ENCODE data around the gene COPZ2.

The COPZ2 gene

DNA sequence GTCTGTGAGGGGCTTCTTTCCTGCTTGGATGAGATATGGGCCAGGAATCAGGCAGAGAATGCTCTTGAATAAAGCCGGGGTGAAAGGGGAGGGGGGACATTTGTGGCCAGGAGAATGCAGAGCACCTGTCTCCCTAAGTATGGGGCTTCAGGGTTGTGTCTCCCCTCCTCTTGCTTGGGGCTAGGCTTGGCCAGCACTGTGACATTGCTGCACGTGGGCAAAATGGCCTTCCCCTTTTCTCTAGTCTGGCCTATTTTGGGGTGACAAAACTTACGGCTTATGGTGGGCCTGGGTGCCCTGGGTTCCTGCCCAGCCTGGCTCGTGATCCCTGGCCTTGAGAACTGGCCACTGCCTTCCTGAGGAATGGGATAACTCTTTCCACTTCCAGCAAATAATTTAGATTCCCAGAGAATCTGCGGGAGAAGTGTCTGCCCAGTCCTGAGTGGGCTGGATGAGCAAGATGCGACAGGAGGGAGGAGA is 16.2 kb upstream of the COPZ2 start:
- TF ChIP-seq, protein P1, sequence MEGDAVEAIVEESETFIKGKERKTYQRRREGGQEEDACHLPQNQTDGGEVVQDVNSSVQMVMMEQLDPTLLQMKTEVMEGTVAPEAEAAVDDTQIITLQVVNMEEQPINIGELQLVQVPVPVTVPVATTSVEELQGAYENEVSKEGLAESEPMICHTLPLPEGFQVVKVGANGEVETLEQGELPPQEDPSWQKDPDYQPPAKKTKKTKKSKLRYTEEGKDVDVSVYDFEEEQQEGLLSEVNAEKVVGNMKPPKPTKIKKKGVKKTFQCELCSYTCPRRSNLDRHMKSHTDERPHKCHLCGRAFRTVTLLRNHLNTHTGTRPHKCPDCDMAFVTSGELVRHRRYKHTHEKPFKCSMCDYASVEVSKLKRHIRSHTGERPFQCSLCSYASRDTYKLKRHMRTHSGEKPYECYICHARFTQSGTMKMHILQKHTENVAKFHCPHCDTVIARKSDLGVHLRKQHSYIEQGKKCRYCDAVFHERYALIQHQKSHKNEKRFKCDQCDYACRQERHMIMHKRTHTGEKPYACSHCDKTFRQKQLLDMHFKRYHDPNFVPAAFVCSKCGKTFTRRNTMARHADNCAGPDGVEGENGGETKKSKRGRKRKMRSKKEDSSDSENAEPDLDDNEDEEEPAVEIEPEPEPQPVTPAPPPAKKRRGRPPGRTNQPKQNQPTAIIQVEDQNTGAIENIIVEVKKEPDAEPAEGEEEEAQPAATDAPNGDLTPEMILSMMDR (IDR thresholded peaks at IDR 0.05; ENCODE audit: insufficient read depth, low read length, poor library complexity, severe bottlenecking): no peak
- TF ChIP-seq EZH2phosphoT487 (conservative IDR thresholded peaks at IDR 0.05; ENCODE audit: low read length): no peak
- H3K4me3 ChIP-seq (ENCODE audit: insufficient read depth, low read length, poor library complexity, severe bottlenecking): no peak overlapping the region
- H3F3A ChIP-seq (ENCODE audit: insufficient read depth): peaks cover 3% of the 10 kb centered on the region; the same call in 1 of the 2 replicates
- H2AFZ ChIP-seq (ENCODE audit: low read depth, low read length, severe bottlenecking): no peak overlapping the region
- peak overlapping the region; percentile 40 for H3K4me2 ChIP-seq (ENCODE audit: low read depth, low read length, poor library complexity, severe bottlenecking)
- H3K27me3 ChIP-seq (ENCODE audit: low read length): no peaks in the 10 kb centered on the region
- H3K9me3 ChIP-seq (ENCODE audit: insufficient read depth, low read length): no peaks in the 10 kb centered on the region
- 0 out of 2 replicates have a peak overlapping the region, but pooled peaks have one; percentile 6 for H3K9ac ChIP-seq (ENCODE audit: low read length)
- no peaks in the 10 kb centered on the region for H3K9me2 ChIP-seq (replicated peaks; ENCODE audit: insufficient read depth, low read length)
- peaks cover 68% of the 10 kb centered on the region for H3K79me2 ChIP-seq (ENCODE audit: insufficient read depth, low read length)
- H4K20me1 ChIP-seq (ENCODE audit: low read depth, low read length): no peaks in the 10 kb centered on the region
- H3K27ac ChIP-seq (ENCODE audit: low read depth, low read length): no peak overlapping the region; the same call in 1 of the 2 replicates
- H3K36me3 ChIP-seq (ENCODE audit: low read length): peaks cover 5% of the 10 kb centered on the region; the same call in 1 of the 2 replicates

DNA sequence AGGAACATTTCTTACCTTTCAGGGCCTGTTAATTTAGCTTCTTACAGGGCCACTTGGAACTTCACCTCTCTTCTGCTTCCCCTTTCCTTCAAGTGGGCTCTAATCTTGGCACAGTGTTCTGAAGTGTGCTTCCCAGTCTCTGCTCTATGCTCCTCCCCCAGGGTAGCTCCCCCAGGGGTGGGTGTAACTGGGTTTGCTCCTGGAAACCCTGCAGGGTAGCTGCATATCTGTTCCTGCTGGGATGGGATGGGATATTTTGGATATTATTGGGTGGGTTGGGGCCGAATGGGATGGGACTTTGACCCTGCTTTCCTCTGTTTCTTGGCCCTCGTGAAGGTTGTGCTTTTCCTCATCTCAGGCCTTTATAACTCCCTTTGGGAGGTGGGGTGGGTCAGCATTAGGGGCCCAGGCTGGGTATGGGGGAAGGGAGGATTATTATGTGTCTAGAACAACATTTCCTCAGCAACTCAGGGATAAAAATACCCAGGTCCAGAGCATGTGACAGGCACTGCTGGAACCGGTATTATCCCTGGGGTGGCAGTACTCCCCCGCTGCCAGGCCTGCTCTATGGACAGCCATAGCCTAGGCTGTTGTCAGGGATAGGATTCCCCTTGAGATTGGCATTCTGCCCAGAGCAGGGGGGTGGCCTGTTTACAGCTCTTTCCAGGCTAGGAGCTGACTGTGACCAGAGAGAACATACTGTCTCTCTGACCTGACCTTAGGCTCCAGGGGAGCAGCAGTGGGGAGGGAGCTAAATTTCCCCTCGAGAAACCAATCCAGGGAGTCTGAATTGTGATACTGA is 15.6 kb upstream of the COPZ2 start:
- Histone ChIP-seq H4K20me1 (ENCODE audit: low read depth, low read length) (no peaks in the 10 kb centered on the region), H3K36me3 (ENCODE audit: low read length) (peaks cover 5% of the 10 kb centered on the region; the same call in 1 of the 2 replicates)

DNA sequence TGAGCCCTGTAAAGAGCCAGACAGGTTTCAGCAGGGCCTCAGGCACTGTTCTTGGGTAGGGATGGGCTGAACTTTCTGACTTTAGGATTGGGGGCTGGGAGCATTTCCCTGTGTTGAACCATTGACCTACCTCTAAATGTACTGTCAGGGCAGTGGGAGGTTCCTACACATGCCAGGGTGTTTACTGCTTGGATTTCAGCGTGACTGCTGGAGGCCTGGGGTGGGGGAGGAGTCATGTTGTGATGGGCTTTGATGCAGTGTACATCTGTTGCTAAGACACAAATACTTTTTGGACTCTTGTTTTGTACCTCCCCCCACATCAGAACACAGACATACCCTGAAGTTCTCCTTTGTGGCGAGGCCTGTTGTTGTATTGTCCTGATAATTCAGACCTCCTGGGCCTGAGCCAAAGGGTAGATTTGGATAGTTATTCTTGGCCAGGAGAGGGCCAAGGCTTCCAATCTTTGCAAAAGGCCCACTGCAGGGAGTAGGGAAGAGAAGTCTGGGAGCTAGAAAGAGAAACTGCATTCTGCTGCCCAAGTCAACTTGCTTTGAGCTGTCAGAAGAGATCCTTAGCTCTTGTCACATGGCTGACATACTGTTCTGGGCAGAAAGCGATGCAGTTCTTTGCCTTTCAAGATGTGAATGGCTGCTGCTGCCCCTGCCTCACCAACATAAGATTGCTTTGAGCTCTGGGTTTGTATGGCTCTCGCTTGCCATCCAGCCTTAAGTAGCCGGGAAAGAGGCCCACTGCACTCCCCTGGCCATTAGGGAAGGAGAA is 14.3 kb upstream of the COPZ2 start:
- H3K9me3 ChIP-seq (ENCODE audit: insufficient read depth, low read length): no peaks in the 10 kb centered on the region
- no peak for TF ChIP-seq EZH2phosphoT487 (conservative IDR thresholded peaks at IDR 0.05; ENCODE audit: low read length)
- TF ChIP-seq, protein P1 (IDR thresholded peaks at IDR 0.05; ENCODE audit: insufficient read depth, low read length, poor library complexity, severe bottlenecking): no peak

More for the DNA sequence above, 15.6 kb upstream of the COPZ2 start:
- TF ChIP-seq, protein P1 (IDR thresholded peaks at IDR 0.05; ENCODE audit: insufficient read depth, low read length, poor library complexity, severe bottlenecking): no peak
- TF ChIP-seq EZH2phosphoT487 (conservative IDR thresholded peaks at IDR 0.05; ENCODE audit: low read length): no peak
- Histone ChIP-seq H3F3A (ENCODE audit: insufficient read depth) (peaks cover 3% of the 10 kb centered on the region; the same call in 1 of the 2 replicates), H3K9me2 (replicated peaks; ENCODE audit: insufficient read depth, low read length) (no peaks in the 10 kb centered on the region), H3K79me2 (ENCODE audit: insufficient read depth, low read length) (peaks cover 74% of the 10 kb centered on the region), H3K27me3 (ENCODE audit: low read length) (no peaks in the 10 kb centered on the region), H3K4me3 (ENCODE audit: insufficient read depth, low read length, poor library complexity, severe bottlenecking) (no peak overlapping the region), H2AFZ (ENCODE audit: low read depth, low read length, severe bottlenecking) (no peak overlapping the region), H3K27ac (ENCODE audit: low read depth, low read length) (peak overlapping the region; percentile 36), H3K9me3 (ENCODE audit: insufficient read depth, low read length) (no peaks in the 10 kb centered on the region), H3K9ac (ENCODE audit: low read length) (peak overlapping the region; percentile 6; the same call in 1 of the 2 replicates), H3K4me2 (ENCODE audit: low read depth, low read length, poor library complexity, severe bottlenecking) (peak overlapping the region; percentile 40)

More for the DNA sequence above, 14.3 kb upstream of the COPZ2 start:
- Histone ChIP-seq H3F3A (ENCODE audit: insufficient read depth) (peaks cover 3% of the 10 kb centered on the region; the same call in 1 of the 2 replicates), H3K4me3 (ENCODE audit: insufficient read depth, low read length, poor library complexity, severe bottlenecking) (no peak overlapping the region), H3K27ac (ENCODE audit: low read depth, low read length) (peak overlapping the region; percentile 36), H3K4me2 (ENCODE audit: low read depth, low read length, poor library complexity, severe bottlenecking) (peak overlapping the region; percentile 40), H3K9ac (ENCODE audit: low read length) (peak overlapping the region; percentile 11; the same call in 1 of the 2 replicates), H3K27me3 (ENCODE audit: low read length) (no peaks in the 10 kb centered on the region), H3K9me2 (replicated peaks; ENCODE audit: insufficient read depth, low read length) (no peaks in the 10 kb centered on the region), H2AFZ (ENCODE audit: low read depth, low read length, severe bottlenecking) (no peak overlapping the region), H3K36me3 (ENCODE audit: low read length) (no peaks in the 10 kb centered on the region), H4K20me1 (ENCODE audit: low read depth, low read length) (no peaks in the 10 kb centered on the region), H3K79me2 (ENCODE audit: insufficient read depth, low read length) (peaks cover 79% of the 10 kb centered on the region)
